GM13976 (cell line): ENCODE results near the gene IL17F.
"Not testable (repeated sequence)": the region's sequence is repeated elsewhere in the genome, so short reads cannot be mapped to it uniquely, and the experiment has no call there.

Source experiments
- DNase-seq: peaks from one replicate; pipeline ENCODE4 v3.0.0; 2012; ENCODE audit warnings: low spot score
- in situ Hi-C: fragments of 300-500 bp; cut with MboI; formaldehyde crosslinking; loops from one replicate; pipeline ENCODE4 v1.12.0; 2022; ENCODE audit warnings: low sequenced_read_pairs, mixed read lengths, inconsistent platforms; ENCODE audit not compliant: unreplicated experiment
- TF ChIP-seq, protein P1 (sequence below): IDR thresholded peaks from 2 replicates; pipeline ENCODE4 v1.5.1; 2012; ENCODE audit warnings: borderline replicate concordance, mild to moderate bottlenecking; ENCODE audit not compliant: insufficient read depth; ENCODE audit errors: extremely low read depth, missing control alignments, control extremely low read depth

The IL17F gene

DNA sequence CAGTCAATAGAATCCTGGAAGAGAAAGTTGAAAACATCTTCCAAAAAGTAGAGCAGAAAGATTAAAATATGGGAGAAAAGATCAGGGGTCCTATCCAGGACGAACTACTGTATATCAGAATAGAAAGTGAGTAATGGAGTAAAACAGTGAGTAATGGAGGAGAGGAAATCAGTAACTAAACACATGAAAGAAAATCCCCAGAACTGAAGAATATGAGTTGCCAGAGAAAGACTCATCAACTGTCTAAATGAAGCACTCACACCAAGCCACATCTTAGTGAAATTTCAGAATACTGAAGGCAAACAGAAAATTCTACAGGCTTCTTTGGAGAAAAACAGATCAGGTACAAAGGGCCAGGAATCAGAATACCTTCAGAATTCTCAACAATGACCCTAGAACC, 43.3 kb downstream of the IL17F start:
- DNase-seq = no peak
- in situ Hi-C loops = no loop called here
- TF ChIP-seq, protein P1, sequence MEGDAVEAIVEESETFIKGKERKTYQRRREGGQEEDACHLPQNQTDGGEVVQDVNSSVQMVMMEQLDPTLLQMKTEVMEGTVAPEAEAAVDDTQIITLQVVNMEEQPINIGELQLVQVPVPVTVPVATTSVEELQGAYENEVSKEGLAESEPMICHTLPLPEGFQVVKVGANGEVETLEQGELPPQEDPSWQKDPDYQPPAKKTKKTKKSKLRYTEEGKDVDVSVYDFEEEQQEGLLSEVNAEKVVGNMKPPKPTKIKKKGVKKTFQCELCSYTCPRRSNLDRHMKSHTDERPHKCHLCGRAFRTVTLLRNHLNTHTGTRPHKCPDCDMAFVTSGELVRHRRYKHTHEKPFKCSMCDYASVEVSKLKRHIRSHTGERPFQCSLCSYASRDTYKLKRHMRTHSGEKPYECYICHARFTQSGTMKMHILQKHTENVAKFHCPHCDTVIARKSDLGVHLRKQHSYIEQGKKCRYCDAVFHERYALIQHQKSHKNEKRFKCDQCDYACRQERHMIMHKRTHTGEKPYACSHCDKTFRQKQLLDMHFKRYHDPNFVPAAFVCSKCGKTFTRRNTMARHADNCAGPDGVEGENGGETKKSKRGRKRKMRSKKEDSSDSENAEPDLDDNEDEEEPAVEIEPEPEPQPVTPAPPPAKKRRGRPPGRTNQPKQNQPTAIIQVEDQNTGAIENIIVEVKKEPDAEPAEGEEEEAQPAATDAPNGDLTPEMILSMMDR = no peak

DNA sequence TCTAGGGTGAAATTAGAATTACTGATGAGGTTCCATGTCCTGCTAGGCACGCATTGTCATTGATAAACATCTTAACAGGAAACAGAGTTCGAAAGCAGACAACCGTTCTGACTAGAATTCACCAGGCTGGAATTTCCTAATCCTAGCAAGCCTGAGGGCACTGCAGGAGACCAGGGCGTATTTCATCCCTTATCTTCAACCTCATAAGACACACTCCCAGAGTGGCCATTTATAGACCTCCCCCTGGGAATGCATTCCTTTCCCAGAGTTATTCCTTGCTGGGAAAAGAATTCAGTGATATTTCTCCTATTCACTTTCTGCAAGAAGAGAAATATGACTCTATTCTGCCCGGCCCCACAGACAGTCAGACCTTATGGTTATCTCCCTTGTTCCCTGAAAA, 44.2 kb downstream of the IL17F start:
- DNase-seq, in situ Hi-C loops: not testable (repeated sequence)

DNA sequence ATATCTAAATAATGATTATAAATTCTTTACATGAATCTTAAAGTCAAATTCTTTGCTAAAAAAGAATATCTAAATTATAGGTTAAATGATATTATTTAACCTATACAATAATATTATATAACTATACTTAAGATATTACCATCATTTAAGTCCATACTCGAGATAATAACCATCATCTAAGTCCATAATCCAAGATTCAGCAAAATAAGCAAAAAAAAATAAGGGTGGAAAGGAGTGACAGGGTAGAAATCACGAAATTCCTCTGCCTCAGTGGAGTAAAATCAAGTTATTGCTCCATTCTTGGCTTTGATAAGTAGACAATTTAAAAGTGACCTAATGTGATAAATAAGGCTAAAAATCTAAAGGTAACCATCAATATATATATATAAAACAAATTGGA, 48.4 kb downstream of the IL17F start:
- in situ Hi-C loops = no loop called here
- TF ChIP-seq, protein P1 = no peak
- DNase-seq = no peak

DNA sequence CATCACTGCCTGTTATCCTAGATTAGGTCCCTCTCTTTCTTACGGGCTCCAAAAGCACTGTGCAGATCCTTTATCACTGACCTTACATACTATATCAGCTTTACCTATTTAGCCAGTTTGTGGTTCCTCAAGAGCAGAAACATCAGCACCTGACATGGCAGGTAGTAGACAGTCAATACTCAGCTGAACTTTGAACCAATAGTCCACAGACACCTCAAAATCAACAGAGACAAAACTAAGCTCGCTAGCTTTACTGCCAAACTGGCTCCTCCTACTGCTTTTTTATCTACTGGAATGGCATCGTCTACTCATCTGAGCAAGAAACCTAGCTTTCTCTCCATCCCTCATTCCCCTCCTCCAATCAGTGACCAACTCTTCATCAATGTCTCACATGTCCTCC, 52.5 kb downstream of the IL17F start:
- in situ Hi-C loops = no loop called here
- DNase-seq = no peak
- TF ChIP-seq, protein P1 = no peak

DNA sequence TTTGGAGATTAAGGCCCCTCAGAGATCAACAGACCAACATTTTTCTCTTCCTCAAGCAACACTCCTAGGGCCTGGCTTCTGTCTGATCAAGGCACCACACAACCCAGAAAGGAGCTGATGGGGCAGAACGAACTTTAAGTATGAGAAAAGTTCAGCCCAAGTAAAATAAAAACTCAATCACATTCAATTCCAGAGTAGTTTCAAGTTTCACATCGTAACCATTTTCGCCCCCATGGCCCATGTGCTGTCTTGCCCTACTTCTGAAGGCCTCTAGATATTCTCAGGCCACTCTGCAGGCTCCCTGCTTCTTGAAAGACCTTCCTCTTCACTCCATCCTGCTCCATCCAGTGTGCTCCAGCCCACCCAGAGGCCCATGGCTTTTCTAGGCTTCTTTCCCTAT, 53.9 kb downstream of the IL17F start:
- in situ Hi-C loops = no loop called here
- no peak for DNase-seq
- TF ChIP-seq, protein P1 = no peak

DNA sequence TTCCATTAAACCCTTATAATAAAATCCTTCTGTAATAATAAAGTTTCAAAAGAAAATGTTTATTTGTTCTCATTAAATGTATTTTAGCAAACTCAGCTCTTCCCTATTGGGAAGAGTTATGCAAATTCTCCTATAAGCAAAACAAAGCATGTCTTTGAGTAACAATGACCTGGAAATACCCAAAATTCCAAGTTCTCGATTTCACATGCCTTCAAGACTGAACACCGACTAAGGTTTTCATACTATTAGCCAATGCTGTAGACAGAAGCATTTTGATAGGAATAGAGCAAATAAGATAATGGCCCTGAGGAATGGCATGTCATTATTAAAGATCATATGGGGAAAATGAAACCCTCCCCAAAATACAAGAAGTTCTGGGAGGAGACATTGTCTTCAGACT, 54.3 kb downstream of the IL17F start:
- TF ChIP-seq, protein P1 = no peak
- DNase-seq = no peak
- in situ Hi-C loops = no loop called here

DNA sequence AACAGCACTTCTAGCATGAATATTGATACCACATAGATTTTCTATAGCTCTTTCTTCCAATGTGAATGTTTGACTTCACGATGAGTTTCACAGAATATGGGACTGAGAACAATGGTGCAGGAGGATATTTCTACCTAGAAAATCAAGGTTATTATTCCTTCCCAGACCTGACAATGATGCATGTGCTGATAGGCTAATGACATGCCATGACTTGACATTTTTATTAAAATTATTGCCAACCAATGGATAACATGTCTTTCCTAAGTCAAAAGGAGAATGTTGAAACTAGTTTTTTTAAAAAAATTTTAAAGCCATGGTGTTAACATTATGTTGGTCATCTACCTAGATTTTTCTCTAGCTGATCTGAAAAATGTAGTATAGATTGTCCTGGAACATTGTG, 57.2 kb downstream of the IL17F start:
- in situ Hi-C loops = no loop called here
- DNase-seq = no peak
- TF ChIP-seq, protein P1 = no peak
